Nephron progenitor cell (in vitro differentiated cells): ENCODE measurements around the gene ZSCAN32.

Source experiments
- DNase-seq: peaks from one replicate; pipeline ENCODE4 v3.0.0; 2021
- H3K27ac Mint-ChIP-seq: 2 replicates; pipeline ENCODE4 v1.8.0; 2021; ENCODE audit warnings: mild to moderate bottlenecking, moderate library complexity, mixed read lengths
- H3K27me3 Mint-ChIP-seq: 2 replicates; pipeline ENCODE4 v1.8.0; 2021; ENCODE audit warnings: mild to moderate bottlenecking, low read depth, mixed read lengths; ENCODE audit not compliant: poor library complexity
- H3K36me3 Mint-ChIP-seq: 2 replicates; pipeline ENCODE4 v1.8.0; 2021; ENCODE audit warnings: low read depth, mixed read lengths
- H3K4me1 Mint-ChIP-seq: 2 replicates; pipeline ENCODE4 v1.8.0; 2021; ENCODE audit warnings: mixed read lengths
- H3K4me3 Mint-ChIP-seq: 2 replicates; pipeline ENCODE4 v1.8.0; 2021; ENCODE audit warnings: mild to moderate bottlenecking, moderate library complexity, mixed read lengths
- H3K9me3 Mint-ChIP-seq: 2 replicates; pipeline ENCODE4 v1.8.0; 2021; ENCODE audit warnings: mild to moderate bottlenecking, moderate library complexity, mixed read lengths
- TF ChIP-seq, protein P1 (sequence below): fragments of 200-600 bp; sonication (generic); IDR thresholded peaks from 2 replicates; pipeline ENCODE4 v1.5.0; 2021; ENCODE audit warnings: antibody characterized with exemption

Gene ZSCAN32

DNA sequence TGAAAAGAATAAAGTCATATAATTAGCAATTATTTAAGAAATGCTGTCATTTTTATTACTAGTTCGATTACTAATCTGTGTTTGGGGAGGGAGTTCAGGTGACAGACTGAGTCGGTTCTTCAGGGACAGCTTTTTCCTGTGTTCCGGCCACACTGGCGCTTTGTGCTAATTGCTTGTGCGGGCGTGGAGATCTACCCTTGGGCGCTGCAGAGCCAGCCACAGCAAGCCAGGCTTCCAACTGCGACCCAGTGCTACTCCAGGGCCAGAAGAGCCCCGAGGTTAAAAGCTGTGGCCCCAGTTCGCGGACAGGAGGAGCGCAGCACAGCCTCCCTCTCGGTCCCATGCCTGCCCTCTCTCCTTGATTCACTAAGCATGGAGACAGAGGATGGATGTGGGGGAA, 51.6 kb downstream of the ZSCAN32 start:
- Mint-ChIP-seq H3K36me3 (no peaks in the 10 kb centered on the region), H3K4me3 (no peak overlapping the region)
- TF ChIP-seq, protein P1, sequence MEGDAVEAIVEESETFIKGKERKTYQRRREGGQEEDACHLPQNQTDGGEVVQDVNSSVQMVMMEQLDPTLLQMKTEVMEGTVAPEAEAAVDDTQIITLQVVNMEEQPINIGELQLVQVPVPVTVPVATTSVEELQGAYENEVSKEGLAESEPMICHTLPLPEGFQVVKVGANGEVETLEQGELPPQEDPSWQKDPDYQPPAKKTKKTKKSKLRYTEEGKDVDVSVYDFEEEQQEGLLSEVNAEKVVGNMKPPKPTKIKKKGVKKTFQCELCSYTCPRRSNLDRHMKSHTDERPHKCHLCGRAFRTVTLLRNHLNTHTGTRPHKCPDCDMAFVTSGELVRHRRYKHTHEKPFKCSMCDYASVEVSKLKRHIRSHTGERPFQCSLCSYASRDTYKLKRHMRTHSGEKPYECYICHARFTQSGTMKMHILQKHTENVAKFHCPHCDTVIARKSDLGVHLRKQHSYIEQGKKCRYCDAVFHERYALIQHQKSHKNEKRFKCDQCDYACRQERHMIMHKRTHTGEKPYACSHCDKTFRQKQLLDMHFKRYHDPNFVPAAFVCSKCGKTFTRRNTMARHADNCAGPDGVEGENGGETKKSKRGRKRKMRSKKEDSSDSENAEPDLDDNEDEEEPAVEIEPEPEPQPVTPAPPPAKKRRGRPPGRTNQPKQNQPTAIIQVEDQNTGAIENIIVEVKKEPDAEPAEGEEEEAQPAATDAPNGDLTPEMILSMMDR: no peak

GRCh38 chr16:3348547-3349167, 52.1 kb downstream of the ZSCAN32 start:
- TF ChIP-seq, protein P1: no peak
- no peak for DNase-seq
- Mint-ChIP-seq H3K4me1 (no peaks in the 10 kb centered on the region), H3K9me3 (peaks cover 56% of the 10 kb centered on the region), H3K27me3 (peaks cover 33% of the 10 kb centered on the region), H3K36me3 (no peaks in the 10 kb centered on the region), H3K4me3 (no peak overlapping the region), H3K27ac (no peak overlapping the region)

More for the DNA sequence above, 51.6 kb downstream of the ZSCAN32 start:
- H3K27ac Mint-ChIP-seq: no peak overlapping the region
- peaks cover 28% of the 10 kb centered on the region for H3K27me3 Mint-ChIP-seq
- no peak for DNase-seq
- H3K9me3 Mint-ChIP-seq: peaks cover 57% of the 10 kb centered on the region
- H3K4me1 Mint-ChIP-seq: no peaks in the 10 kb centered on the region

DNA sequence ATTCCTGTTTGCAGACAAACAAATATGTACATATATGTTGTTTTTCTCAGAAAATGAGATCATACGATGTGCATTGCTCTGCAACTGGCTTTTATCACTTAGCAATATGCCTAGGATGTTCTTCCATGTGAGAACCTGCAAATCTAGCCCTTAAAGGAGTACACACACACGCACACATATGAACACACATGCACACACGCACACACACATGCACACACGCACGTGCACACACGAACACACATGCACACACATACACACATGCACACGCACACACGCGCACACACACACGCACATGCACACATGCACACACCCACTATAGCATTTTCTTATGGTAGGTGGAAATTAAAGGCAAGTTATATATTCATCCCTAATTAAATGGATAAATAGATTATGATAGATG, 53.2 kb downstream of the ZSCAN32 start:
- Mint-ChIP-seq H3K27ac (no peak overlapping the region), H3K36me3 (no peaks in the 10 kb centered on the region), H3K4me1 (no peaks in the 10 kb centered on the region), H3K9me3 (peaks cover 55% of the 10 kb centered on the region), H3K27me3 (peaks cover 34% of the 10 kb centered on the region), H3K4me3 (no peak overlapping the region)
- no peak for DNase-seq
- TF ChIP-seq, protein P1: no peak

DNA sequence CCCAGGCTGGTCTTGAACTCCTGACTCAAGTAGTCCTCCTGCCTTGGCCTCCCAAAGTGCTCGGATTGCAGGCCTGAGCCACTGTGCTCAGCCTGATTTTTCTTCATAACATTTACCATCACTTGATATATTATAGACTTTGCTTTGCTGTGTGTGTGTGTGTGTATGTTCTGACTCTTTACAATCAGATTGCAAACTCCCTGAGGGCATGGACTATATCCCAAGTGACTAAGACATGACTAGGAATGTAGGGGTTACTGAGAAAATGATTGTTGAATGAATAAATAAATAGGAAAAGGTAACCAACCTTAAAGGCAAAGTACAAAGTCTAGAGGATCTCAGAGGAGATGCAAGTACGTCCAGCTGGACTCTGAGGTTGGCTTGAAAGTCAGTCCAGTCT, 54.8 kb downstream of the ZSCAN32 start:
- Mint-ChIP-seq H3K27ac (no peak overlapping the region), H3K4me3 (no peak overlapping the region), H3K9me3 (peaks cover 55% of the 10 kb centered on the region), H3K27me3 (peaks cover 28% of the 10 kb centered on the region), H3K4me1 (no peaks in the 10 kb centered on the region), H3K36me3 (no peaks in the 10 kb centered on the region)
- DNase-seq: no peak
- TF ChIP-seq, protein P1: no peak
